Measurements from ENCODE around the gene GHRL.

DNA sequence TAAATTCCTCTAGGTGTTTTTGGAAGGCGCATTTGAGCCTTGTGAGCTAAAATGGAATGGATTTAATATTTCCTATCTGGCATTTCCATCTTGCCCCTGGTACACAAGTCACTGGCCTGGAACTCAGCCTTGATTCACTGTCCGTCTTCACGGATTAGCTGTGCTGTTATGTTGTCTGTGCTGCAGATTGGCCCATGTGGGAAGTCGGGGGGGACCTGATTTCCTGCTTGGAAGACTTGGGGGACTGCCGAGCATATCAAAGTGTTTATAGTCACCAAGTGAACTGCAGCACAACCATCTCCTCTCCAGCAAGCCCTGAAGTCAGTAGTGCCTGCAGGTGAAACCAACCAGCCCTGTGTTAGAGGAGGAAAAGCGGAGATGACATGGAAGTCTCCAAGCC lies 12.2 kb downstream of the GHRL start:
- TF ChIP-seq, protein P1, sequence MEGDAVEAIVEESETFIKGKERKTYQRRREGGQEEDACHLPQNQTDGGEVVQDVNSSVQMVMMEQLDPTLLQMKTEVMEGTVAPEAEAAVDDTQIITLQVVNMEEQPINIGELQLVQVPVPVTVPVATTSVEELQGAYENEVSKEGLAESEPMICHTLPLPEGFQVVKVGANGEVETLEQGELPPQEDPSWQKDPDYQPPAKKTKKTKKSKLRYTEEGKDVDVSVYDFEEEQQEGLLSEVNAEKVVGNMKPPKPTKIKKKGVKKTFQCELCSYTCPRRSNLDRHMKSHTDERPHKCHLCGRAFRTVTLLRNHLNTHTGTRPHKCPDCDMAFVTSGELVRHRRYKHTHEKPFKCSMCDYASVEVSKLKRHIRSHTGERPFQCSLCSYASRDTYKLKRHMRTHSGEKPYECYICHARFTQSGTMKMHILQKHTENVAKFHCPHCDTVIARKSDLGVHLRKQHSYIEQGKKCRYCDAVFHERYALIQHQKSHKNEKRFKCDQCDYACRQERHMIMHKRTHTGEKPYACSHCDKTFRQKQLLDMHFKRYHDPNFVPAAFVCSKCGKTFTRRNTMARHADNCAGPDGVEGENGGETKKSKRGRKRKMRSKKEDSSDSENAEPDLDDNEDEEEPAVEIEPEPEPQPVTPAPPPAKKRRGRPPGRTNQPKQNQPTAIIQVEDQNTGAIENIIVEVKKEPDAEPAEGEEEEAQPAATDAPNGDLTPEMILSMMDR (IDR thresholded peaks at IDR 0.05; ENCODE audit: low read depth, low read length): no peak
- TF ChIP-seq EZH2phosphoT487 (IDR thresholded peaks at IDR 0.05; ENCODE audit: low read depth): no peak
